ENCODE results near the gene CTSS.
"Not testable (repeated sequence)": the region's sequence is repeated elsewhere in the genome, so short reads cannot be mapped to it uniquely, and the experiment has no call there.

The CTSS gene

DNA sequence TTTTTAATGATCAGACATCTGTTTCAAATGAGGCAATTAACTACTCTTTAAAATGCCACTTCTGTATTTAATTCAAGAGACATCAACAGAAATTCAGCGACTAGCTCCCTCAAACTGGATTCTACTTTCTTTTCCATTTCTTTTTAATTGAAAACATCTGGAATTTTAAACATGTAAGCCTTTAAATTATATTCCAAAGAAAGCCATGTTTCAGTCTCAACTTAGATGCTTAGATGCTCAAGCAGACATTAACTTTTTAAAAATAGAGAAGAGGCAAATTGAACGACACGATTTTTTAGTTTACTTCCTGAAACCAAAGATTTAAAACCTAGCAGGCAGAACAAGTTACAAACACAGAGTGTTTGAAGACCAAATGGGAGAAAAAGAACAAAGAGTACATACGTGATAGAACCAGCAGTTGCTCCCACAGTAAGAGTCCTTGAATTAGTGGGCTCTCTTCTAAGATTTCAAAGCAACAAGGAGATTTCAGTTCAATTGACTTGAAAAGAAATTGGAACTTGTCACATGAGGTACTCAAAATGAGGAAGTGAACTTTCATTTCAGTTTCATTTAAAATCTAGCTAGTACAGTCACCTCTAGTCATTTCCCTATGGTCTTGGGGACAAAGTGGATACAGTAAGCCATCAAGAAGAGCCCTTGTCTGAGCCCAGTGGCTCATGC, at the start of gene CTSS:
TSS of gene CTSS (minus strand) at position 483 of the 681 bp plus-strand sequence. CDS start 1,015 bp downstream, outside the sequence.
- no peak for DNase-seq (ENCODE audit: low spot score)

DNA sequence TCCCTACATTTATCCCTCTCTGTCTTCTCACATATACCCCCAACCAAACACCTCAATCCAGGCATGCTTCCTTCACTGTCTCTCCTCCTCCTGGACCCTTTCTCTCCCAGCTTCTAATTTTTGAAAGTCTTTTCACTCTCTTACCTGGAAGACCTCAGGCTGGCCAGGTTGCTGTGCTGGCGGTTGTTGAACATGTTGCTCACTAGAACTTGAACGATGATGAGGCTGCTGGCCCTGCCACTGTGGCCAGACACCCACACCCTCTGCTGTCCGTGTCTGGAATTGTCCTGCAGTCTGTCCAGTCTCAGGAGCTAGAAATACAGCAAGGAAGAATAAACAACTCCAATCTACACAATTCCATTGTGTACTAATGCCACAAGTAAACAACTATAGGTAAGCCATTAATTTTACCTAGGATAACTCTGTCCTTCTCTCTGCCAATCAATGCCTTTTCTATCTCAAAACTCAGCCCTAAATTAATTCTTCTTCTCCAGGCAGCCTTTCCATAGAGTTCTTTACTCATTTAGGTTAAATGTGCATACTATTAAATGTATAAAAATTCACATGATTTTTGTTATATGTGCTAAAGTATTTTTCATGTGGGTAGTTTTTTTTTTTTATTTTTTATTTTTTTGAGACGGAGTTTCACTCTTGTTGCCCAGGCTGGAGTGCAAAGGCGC, 47.6 kb upstream of the CTSS start:
- DNase-seq (ENCODE audit: low spot score), result no peak

DNA sequence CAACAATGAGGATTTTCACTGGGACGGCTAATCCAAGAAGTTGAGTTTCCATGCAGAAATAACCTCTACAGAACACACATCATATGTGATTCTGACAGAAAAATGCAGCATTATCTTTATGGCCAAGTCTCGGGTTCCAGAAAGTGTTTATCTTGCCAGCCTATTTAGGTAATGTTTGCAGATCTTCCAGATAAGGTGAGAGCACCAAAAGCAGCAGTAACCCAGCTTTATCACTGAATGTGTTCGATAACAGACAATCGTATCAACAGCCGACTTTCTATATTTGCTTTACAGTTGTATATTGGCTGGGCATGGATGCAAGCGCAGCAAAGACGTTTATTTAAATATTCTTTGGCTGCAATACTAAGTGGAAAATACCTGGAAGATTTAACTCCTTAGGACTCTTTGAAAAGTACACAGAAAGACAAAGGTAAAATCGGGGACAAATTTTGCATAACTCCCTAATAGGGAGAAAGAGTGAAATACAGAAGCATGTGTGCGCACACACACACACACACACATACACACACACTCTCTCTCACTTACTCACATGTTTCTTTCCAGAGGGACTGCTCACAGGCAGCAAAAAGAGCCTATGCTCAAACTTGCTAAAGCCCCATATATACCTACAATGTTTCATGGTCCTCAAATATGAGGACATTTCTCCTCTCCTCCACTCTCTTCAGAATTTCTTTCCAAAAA, 45.5 kb upstream of the CTSS start:
- DNase-seq (ENCODE audit: low spot score), result no peak

DNA sequence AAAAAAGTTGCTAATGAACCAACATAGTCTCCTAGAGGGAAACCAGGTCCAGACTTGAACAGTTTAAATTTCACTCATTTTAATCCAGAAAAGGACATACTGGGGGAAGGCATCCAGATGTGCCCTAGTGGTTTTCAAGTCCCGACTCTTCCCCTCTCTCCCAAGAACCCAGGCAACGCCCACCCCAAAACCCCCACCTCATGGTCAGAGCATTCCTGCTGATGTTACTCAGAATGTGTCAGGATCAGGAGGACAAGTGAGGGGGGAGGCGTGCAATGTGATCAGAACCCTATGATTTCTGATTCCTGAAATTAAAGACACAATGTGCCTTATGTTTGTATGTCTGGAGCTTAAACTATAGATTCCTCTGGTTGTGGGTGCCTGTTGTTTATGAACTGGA, 44.1 kb upstream of the CTSS start:
- DNase-seq (ENCODE audit: low spot score), result no peak

DNA sequence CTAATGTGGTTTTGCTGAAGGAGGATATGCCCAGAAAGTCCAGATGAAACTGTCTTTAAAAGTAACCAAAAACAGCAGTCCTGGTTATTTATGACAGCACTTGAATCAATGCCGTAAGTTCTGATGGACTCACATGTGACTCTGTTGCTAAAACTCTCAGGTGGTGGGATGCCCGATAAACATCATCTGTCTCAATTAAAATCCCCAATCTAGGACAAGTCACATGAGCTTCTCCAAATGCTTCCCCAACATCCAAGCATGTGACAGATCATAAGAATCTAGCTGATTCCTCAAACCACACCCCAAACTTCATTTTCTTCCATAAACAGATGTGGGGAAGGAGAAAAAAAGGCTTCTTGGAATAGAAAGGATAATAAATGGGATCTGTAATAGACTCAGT, 43.3 kb upstream of the CTSS start:
- DNase-seq (ENCODE audit: low spot score), result no peak

DNA sequence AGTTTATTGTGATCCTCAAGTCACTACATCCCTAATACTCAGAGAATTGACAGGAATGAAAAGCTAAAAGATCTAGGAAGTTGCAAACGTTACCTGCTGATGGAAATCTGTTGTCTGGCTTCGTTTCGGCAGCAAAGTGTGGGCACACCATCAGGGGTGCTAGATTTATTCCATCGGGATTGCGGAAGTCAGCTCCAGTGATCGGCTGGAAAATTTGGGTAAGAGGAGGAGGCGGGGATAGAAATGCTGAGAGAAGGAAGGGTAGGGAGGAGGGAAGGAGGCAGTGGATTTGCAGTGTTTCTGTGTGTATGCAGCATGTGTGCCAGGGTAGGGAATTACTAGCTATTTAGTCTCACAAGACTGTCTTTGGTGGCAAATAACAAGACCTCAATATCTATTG, 42.5 kb upstream of the CTSS start, which contains the start of gene CTSK:
TSS of gene CTSK (minus strand) at position 140 of the 400 bp plus-strand sequence. CDS start 1,455 bp downstream, outside the sequence.
- DNase-seq (ENCODE audit: low spot score), result no peak

DNA sequence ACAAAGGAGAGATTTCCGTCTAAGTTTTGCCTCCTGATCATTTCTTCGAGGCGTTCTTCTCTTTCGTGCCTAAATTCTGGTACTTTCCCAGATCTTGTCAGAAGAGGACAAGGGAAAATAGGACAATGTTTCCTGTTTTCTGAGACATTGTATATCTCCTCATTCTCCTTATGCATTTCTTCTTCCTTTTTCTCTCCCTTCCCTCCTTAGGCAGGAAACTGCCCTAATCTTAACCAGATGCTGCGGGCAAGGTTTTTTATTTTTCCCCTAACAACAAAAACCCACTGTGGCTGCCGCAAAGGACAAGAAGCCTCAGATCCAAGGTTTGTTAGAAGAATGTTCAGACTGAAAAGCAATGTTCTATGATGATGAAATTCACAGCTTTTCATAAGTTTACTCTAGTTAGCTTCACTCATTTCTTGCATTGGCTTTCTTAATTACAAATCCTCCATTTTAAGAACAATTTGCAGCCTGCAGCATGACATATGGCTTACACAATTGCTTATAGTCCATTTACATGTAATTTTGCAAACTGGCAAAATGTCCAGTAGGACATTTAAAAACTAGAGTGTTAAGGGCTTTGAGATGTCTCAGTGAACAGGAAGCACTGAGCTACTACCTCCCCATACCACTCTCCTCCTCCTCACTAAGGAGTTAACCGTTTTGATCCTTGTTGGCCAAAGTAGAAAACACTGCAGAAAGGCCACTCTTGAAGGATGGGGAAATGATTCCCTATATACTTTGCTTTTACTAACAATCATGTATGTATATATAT, 41.9 kb upstream of the CTSS start:
- no peak for DNase-seq (ENCODE audit: low spot score)

DNA sequence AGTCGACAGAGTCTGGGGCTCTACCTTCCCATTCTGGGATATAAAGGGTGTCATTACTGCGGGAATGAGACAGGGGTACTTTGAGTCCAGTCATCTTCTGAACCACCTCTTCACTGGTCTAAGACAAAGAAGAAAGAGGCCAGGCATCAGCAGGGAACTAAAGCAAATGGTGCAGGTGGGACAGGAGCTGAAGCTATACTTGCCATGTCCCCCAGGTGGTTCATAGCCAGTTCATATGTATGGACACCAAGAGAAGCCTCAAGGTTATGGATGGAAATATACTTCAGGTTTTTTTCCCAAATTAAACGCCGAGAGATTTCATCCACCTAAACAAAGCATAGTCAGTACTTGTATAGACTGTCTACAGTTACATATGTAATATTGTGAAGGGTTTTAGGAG, 40.3 kb upstream of the CTSS start:
- no peak for DNase-seq (ENCODE audit: low spot score)

DNA sequence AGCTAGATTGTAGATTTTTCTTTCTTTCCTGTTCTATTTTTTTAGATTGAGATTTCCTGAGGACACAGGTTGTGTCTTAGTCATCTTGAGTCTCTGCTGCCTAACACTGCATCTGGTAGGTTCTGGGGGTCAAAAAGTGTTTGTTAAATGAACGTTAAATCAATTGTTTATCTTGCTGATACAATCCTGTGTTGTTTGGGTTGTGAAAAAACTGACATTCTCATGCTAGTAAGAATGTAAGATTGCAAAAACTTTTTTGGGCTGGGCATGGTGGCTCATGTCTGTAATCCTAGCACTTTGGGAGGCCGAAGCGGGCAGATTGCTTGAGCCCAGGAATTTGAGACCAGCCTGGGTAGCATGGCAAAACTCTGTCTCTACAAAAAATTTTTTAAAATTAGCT, 39.1 kb upstream of the CTSS start:
- no peak for DNase-seq (ENCODE audit: low spot score)

DNA sequence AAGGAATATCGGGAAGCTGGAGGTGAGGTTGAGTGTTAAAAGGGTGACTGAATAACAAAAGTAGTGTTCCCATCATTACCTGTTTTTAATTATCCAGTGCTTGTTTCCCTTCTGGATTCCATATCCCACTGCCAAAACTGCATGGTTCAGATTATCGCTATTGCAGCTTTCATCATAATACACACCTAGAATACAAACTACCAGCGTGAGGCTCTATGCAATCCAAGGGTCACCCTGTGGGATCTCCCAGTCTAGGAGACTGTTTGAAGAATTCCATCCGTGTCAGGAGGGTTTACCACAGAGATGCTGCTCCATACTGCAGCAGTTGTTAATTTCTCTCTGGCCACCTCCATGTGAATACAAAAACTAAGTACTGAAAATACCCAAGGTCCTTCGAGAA, 33.5 kb upstream of the CTSS start:
- DNase-seq (ENCODE audit: low spot score), result no peak

DNA sequence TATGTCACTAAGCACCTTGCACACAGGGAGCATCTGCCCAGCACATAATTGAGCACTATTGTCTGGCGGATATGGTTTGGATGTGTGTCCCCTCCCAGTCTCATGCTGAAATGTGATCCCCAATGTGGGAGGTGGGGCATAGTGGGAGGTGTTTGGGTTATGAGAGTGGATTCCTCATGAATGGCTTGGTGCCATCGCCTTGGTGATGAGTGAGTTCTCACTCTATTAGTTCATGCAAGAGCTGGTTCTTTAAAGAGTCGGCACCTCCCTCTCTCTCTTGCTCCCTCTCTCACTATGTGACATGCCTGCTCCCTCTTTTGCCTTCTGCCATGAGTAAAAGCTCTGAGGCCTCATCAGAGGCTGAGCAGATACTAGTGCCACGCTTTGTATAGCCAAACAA, 32.9 kb upstream of the CTSS start:
- DNase-seq (ENCODE audit: low spot score), result no peak

DNA sequence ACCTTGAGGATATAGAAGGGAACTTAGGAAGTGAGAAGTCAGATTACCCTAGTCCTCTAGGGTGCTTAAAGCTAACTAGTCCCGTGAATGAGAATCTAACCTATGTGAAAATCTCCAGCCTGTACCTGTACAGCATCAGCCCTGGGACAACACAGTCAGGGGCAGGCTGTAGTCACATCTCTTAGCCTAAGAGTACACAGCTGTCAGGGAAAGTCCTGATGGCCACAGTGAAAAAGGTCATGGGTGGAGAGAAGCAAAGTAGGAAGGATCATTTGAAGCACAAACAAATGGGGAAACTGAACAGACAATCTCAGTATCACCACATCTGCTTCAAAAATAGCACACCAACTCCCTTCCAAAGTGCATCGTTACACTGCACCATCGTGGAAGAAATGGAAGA, 30.8 kb upstream of the CTSS start:
- DNase-seq (ENCODE audit: low spot score), result no peak

DNA sequence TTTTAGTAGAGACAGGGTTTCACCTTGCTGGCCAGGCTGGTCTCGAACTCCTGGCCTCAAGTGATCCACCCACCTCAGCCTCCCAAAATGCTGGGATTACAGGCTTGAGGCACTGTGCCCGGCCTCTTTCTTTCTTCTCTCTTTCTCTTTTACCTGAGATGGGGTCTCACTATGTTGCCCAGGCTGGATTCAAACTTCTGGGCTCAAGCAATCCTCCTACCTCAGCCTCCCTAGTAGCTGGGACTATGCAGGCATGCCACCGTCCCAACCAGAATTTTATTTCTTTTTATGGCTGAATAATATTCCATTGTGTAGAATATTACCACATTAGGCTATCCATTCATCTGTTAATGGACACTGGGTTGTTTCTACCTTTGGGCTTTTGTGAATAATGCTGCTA, 28.2 kb upstream of the CTSS start:
- DNase-seq (ENCODE audit: low spot score), result not testable (repeated sequence)

DNA sequence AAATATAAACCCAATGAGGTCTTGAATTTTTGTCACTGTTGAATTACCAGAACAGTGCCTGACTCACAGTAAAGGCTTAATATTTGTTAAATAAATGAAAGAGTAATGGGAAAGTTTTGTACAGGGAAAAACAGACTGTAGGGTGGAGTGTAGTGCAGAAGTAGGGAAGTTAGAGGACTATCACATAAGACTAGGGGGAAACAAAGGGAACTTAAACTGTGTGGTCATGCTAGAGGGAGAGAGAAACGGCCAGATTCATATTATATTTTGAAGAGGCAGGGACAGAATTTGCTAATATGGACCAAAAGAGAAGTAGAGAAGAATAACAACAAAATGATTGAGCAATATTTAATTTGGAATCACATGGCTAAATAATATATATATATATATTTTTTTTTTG, 27.6 kb upstream of the CTSS start:
- no peak for DNase-seq (ENCODE audit: low spot score)

DNA sequence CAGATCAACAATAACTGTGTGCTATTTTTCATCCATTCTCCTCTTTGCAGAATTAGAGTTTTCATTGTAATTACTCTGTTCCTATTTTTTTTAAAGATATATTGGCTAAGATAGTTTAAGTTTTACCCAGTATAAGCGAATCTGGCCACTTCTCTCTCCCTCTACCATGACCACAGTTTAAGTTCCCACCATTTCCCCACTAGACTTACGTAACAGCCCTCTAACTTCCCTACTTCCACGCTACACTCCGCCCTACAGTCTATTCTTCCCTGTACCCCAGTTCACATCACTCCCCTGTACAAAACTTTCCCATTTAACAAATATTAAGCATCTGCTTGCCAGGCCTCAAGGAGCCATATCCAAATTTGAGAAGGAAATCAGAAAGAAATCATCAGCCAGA, 26.0 kb upstream of the CTSS start:
- DNase-seq (ENCODE audit: low spot score), result no peak

DNA sequence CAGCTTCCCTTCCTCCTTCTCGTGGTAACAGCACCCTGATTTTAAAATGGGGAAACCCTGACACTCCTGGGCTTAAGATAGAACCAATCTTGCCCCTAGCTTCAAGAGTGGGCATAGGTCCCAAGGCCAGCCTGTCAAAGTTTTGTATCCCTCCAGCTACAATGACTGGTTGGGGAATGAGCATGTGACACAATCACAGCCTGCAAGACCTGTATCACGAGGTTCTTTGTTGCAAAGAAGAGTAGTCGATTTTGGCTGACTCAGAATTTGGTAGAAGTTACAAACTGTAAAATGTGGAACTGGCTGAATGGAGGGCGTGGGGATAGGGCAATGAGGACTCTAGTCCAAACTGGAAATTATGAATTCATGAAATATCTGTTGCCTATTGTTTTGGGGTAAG, 23.8 kb upstream of the CTSS start:
- no peak for DNase-seq (ENCODE audit: low spot score)

DNA sequence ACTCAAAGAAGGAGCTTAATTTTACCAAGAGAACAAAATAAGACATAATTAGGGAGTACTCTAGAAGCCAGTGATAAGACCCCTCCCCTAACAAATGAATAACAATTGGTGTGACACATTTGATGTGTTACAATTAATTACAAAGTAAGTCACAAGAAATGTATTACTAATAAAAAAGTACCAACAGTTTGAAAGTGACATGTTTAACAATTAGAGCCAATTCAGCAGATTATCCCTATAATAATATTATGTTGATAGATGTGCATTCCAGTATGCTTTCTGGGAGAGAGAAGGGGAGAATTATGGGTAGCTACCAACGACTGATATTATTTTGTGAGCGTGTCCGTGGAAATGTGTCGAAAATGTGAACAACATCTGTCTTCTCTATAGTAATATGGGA, 23.4 kb upstream of the CTSS start:
- no peak for DNase-seq (ENCODE audit: low spot score)

DNA sequence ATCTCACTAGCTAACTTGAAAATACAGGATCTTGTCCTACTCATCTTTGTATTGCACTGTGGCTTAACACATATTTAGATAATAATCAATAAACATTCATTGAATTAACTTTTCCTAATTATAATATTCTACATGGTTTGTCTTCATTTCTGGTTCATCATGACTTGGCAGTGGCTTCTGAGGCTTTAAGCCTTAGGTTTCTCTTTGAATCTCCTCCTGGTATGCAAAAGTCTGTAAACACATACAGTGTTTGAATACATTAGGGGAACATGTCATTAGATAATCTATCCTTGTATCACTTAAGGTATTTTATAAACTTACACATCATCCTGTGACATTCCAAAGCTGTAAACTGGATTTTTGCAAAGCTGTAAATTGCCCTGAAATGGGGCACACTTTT, 21.9 kb upstream of the CTSS start:
- DNase-seq (ENCODE audit: low spot score), result no peak

DNA sequence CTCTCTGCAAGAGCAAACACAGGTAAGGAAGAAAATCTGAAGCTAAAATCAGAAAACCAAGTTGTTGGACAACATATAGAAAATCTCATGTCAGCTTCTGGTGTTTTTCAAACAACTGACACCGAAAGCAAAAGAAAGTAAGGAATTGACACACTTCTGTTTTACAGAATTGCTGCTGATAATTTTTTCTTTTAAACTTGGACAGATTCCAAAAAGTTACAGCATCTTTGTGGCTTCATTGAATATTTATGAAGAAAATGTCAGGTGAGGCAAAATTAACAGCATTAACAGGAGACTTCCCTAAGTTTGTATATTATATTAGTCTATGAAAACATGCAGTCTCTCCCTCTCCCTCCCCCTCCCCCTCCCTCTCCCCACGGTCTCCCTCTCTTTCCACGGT, 14.9 kb upstream of the CTSS start:
- no peak for DNase-seq (ENCODE audit: low spot score)

DNA sequence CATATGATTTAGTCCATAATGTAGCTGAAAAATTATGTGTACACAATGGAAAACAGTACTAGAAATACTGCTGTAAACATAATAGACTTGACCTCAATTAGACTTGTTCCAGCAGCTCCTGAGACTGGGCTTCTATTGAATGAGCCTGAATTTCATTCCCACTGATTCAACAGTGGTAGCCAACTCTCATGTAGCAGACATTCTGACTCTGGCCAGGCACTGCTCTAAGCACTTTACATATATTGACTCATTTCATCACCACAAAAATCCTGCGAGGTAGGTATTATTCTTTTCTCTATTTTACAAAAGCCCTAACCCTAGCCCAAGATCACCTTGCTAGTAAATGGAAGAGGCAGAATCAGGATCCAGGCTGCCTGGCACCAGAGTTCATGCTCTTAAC, 12.8 kb upstream of the CTSS start:
- DNase-seq (ENCODE audit: low spot score), result no peak

DNA sequence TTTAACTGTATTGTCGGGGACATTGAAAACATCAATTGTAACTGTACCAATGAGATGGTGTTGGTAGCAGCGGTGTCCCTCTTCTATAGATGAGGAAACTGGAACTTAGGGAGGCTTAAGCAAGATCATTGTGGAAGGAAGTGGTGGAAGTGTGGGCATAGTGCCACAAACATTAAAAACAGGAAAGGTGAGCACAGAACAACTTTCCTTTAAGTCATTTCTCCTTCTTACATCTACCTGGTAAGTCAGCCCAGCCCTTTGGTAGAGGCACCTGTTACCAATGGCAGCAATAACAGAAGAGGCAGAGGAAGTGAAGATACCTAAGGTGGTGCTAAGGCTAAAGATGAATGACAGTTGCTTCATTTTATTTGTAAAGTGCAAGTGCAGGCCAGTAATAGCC, 12.0 kb upstream of the CTSS start:
- no peak for DNase-seq (ENCODE audit: low spot score)

DNA sequence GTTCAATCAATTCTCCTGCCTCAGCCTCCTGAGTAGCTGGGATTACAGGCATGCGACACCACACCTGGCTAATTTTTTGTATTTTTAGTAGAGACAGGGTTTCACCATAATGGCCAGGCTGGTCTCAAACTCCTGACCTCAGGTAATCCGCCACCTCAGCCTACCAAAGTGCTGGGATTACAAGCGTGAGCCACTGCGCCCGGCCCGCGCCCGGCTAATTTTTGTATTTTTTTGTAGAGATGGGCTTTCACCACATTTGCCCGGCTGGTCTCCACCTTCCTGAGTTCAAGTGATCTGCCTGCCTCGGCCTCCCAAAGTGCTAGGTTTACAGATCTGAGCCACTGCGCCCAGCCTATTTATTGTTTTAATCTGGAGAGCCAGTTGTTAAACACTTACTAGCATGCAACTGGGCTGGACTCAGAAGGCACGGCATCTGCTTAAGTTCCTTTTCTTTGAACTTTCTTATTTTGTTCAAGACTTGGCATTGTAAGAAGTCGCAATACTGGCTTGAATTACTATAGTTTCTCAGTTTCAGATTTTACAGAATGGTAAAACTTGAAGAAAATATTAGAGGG, 10.4 kb upstream of the CTSS start:
- not testable (repeated sequence) for DNase-seq (ENCODE audit: low spot score)

All from left forelimb (tissue), 1 donor.